ENCODE measurements around the gene GLT8D2.

DNA sequence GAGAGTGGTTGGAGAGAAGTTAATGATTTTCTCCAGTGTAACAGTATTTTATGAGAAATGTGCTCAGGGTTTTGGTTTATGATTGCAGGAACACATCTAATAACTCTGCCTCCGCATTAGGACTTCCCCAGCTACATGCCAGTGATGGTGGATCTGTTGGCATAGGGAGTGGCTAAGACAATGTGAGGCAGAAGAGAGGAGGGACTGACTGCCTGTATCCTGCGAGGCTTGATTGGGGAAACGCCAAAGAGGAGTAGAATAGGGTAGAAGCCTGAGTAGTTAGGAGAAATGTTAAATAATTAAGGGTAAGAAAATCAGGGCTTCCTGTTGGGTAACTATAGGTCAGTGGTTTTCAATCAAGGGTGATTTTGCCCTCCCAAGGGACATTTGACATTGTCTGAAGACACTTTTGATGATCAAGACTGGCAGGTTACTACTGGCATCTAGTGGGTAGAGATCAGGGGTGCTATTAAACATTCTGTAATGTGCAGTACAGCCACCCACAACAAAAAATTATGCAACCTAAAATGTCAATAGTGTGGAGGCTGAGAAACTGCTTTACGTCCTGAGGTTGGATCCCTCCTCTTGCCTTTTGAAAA is 71.5 kb downstream of the GLT8D2 start:
- TF ChIP-seq ARNTL (CRISPR knock-in tag; IDR thresholded peaks at IDR 0.05; ENCODE audit: borderline replicate concordance, low read depth) (no peak), ZFP3 (CRISPR knock-in tag; IDR thresholded peaks at IDR 0.05) (no peak), CSDC2 (CRISPR knock-in tag; IDR thresholded peaks at IDR 0.05) (no peak), ISL1 (CRISPR knock-in tag; IDR thresholded peaks at IDR 0.05) (no peak)

Data from SK-N-SH treated with all-trans-retinoic acid at 6 μM for 48 hours (cell line).